K562 treated with DMSO at 1 percent for 4 hours (cell line): ENCODE data around the gene SH3PXD2A. TPM values are rescaled to one million over a fixed set of nuclear protein-coding genes. Genes with fewer than 3 reads are reported as not detected.

Experiments used
- total RNA-seq: library from RNA; unstranded; fragments of 300-600 nt; gene quantifications from 2 replicates; pipeline ENCODE4 v1.2.3, GENCODE V29; 2022; ENCODE audit not compliant: insufficient read depth

The SH3PXD2A gene, protein sequence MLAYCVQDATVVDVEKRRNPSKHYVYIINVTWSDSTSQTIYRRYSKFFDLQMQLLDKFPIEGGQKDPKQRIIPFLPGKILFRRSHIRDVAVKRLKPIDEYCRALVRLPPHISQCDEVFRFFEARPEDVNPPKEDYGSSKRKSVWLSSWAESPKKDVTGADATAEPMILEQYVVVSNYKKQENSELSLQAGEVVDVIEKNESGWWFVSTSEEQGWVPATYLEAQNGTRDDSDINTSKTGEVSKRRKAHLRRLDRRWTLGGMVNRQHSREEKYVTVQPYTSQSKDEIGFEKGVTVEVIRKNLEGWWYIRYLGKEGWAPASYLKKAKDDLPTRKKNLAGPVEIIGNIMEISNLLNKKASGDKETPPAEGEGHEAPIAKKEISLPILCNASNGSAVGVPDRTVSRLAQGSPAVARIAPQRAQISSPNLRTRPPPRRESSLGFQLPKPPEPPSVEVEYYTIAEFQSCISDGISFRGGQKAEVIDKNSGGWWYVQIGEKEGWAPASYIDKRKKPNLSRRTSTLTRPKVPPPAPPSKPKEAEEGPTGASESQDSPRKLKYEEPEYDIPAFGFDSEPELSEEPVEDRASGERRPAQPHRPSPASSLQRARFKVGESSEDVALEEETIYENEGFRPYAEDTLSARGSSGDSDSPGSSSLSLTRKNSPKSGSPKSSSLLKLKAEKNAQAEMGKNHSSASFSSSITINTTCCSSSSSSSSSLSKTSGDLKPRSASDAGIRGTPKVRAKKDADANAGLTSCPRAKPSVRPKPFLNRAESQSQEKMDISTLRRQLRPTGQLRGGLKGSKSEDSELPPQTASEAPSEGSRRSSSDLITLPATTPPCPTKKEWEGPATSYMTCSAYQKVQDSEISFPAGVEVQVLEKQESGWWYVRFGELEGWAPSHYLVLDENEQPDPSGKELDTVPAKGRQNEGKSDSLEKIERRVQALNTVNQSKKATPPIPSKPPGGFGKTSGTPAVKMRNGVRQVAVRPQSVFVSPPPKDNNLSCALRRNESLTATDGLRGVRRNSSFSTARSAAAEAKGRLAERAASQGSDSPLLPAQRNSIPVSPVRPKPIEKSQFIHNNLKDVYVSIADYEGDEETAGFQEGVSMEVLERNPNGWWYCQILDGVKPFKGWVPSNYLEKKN
- 1.1 and 1.6 TPM in 2 replicates for total RNA-seq

DNA sequence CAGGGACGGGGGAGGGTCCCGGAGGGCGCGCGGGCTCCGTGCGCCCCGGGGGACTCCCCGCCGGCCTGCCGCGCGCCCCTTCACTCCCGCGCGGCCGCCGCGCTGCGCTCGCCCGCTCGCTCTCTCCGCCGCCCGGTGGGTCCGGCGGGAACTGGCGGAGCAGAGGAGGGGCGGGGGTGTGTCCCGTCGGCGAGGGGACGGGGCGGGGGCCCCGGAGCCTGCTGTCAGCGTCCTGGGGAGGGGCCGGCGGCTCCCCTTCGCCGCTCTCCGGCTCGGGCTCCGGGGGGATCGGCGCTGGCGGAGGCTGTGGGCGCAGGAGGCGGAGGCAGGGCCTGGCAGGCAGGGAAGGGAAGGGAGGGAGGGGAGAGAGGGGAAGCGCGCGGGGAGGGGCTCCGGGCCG is at the start of gene SH3PXD2A:
TSS of gene SH3PXD2A (minus strand) at position 153 of the 400 bp plus-strand sequence. CDS start 310 bp downstream, outside the sequence.

Other genes starting within 250 kb of the SH3PXD2A start
- gene STN1, start 62.6 kb upstream of the SH3PXD2A start, total RNA-seq = 7.5 and 11.2 TPM in 2 replicates
- gene SLK, start 111.6 kb upstream of the SH3PXD2A start, total RNA-seq = 12.4 and 16.8 TPM in 2 replicates
- gene COL17A1, start 230.3 kb upstream of the SH3PXD2A start, total RNA-seq = not detected in 2 replicates